H9 (cell line): Measurements from ENCODE around the gene CCL15. TPM values are rescaled to one million over a fixed set of nuclear protein-coding genes. Genes with fewer than 3 reads are reported as not detected.

Source experiments
- DNase-seq: peaks from one replicate; pipeline ENCODE4 v3.0.0-alpha.2; 2017
- H2AFZ ChIP-seq: one replicate; pipeline ENCODE4 v1.6.1; 2013; ENCODE audit warnings: mild to moderate bottlenecking, low read length, control low read depth, moderate library complexity
- H2AK5ac ChIP-seq: 2 replicates; pipeline ENCODE4 v1.6.1; 2013; ENCODE audit warnings: low read length, control low read depth, mixed read lengths; ENCODE audit not compliant: insufficient read length
- H2BK120ac ChIP-seq: one replicate; pipeline ENCODE4 v1.6.1; 2013; ENCODE audit warnings: low read depth, mild to moderate bottlenecking, low read length, control low read depth, inconsistent platforms; ENCODE audit not compliant: poor library complexity, severe bottlenecking
- H2BK12ac ChIP-seq: 2 replicates; pipeline ENCODE4 v1.6.1; 2013; ENCODE audit warnings: low read length, control low read depth, mixed read lengths, low read depth; ENCODE audit not compliant: insufficient read length
- H2BK15ac ChIP-seq: 2 replicates; pipeline ENCODE4 v1.6.1; 2013; ENCODE audit warnings: low read depth, low read length, control low read depth
- H2BK20ac ChIP-seq: one replicate; pipeline ENCODE4 v1.6.1; 2013; ENCODE audit warnings: low read depth, mild to moderate bottlenecking, low read length, control low read depth, inconsistent platforms; ENCODE audit not compliant: poor library complexity, severe bottlenecking
- H2BK5ac ChIP-seq: 2 replicates; pipeline ENCODE4 v1.6.1; 2013; ENCODE audit warnings: low read length, control low read depth, mixed read lengths; ENCODE audit not compliant: insufficient read length
- H3K14ac ChIP-seq: 2 replicates; pipeline ENCODE4 v1.6.1; 2013; ENCODE audit warnings: low read length, control low read depth; ENCODE audit not compliant: insufficient read depth
- H3K18ac ChIP-seq: 2 replicates; pipeline ENCODE4 v1.6.1; 2013; ENCODE audit warnings: low read depth, mild to moderate bottlenecking, mixed read lengths, low read length, control low read depth; ENCODE audit not compliant: insufficient read length
- H3K23ac ChIP-seq: 2 replicates; pipeline ENCODE4 v1.6.1; 2013; ENCODE audit warnings: low read length, control low read depth, mixed read lengths, low read depth; ENCODE audit not compliant: insufficient read length
- H3K23me2 ChIP-seq: 2 replicates; pipeline ENCODE4 v1.6.1; 2013; ENCODE audit warnings: low read depth, mild to moderate bottlenecking, mixed read lengths, low read length, control low read depth; ENCODE audit not compliant: insufficient read length, poor library complexity, severe bottlenecking
- H3K27ac ChIP-seq: 2 replicates; pipeline ENCODE4 v1.5.1; 2013; ENCODE audit warnings: low read length, control low read depth, mixed read lengths, low read depth; ENCODE audit not compliant: insufficient read length
- H3K27me3 ChIP-seq: 2 replicates; pipeline ENCODE4 v1.6.1; 2013; ENCODE audit warnings: low read length, control low read depth, inconsistent platforms; ENCODE audit not compliant: insufficient read depth
- H3K4ac ChIP-seq: 2 replicates; pipeline ENCODE4 v1.6.1; 2013; ENCODE audit warnings: low read depth, mild to moderate bottlenecking, control low read depth, inconsistent platforms, low read length, moderate library complexity
- H3K4me1 ChIP-seq: 2 replicates; pipeline ENCODE4 v1.6.1; 2013; ENCODE audit warnings: low read length, control low read depth, inconsistent platforms; ENCODE audit not compliant: insufficient read depth
- H3K4me2 ChIP-seq: 2 replicates; pipeline ENCODE4 v1.6.1; 2013; ENCODE audit warnings: low read length, control low read depth, mixed read lengths; ENCODE audit not compliant: insufficient read length, insufficient read depth
- H3K56ac ChIP-seq: 2 replicates; pipeline ENCODE4 v1.6.1; 2013; ENCODE audit warnings: low read depth, mild to moderate bottlenecking, mixed read lengths, low read length, control low read depth; ENCODE audit not compliant: insufficient read length
- H3K79me1 ChIP-seq: 2 replicates; pipeline ENCODE4 v1.6.1; 2013; ENCODE audit warnings: low read depth, mild to moderate bottlenecking, moderate library complexity, low read length, control low read depth, inconsistent platforms; ENCODE audit not compliant: insufficient read depth, poor library complexity, severe bottlenecking
- H3K79me2 ChIP-seq: 2 replicates; pipeline ENCODE4 v1.6.1; 2013; ENCODE audit warnings: low read length, control low read depth, inconsistent platforms; ENCODE audit not compliant: insufficient read depth
- H3K9ac ChIP-seq: 2 replicates; pipeline ENCODE4 v1.6.1; 2013; ENCODE audit warnings: low read length, control low read depth, mixed read lengths; ENCODE audit not compliant: insufficient read length; ENCODE audit errors: extremely low read depth
- H3K9me3 ChIP-seq: one replicate; pipeline ENCODE4 v1.6.1; 2013; ENCODE audit warnings: low read depth, low read length, inconsistent platforms; ENCODE audit not compliant: control insufficient read depth
- H3T11ph ChIP-seq: one replicate; pipeline ENCODE4 v1.6.1; 2013; ENCODE audit warnings: mild to moderate bottlenecking, low read length, control low read depth, inconsistent platforms
- H4K20me1 ChIP-seq: one replicate; pipeline ENCODE4 v1.6.1; 2013; ENCODE audit not compliant: control insufficient read depth, insufficient read length, insufficient read depth
- H4K5ac ChIP-seq: 2 replicates; pipeline ENCODE4 v1.6.1; 2013; ENCODE audit warnings: low read depth, mild to moderate bottlenecking, mixed read lengths, low read length, control low read depth; ENCODE audit not compliant: insufficient read length
- H4K8ac ChIP-seq: replicated peaks from 2 replicates; pipeline ENCODE4 v1.6.1; 2013; ENCODE audit warnings: low read length, control low read depth, mixed read lengths, low read depth; ENCODE audit not compliant: insufficient read length
- H4K91ac ChIP-seq: 2 replicates; pipeline ENCODE4 v1.6.1; 2013; ENCODE audit warnings: low read depth, mild to moderate bottlenecking, moderate library complexity, mixed read lengths, low read length, control low read depth; ENCODE audit not compliant: insufficient read length
- H3K27ac Mint-ChIP-seq, 3 experiments: 2 replicates in 2 of 3; 3 replicates in 1 of 3; pipeline ENCODE4 v1.8.0; 2020 to 2021; ENCODE audit warnings: mixed read lengths in 3 of 3, mild to moderate bottlenecking in 1 of 3, moderate library complexity in 1 of 3
- H3K27me3 Mint-ChIP-seq: 2 replicates; pipeline ENCODE4 v1.8.0; 2021; ENCODE audit warnings: low read depth, mild to moderate bottlenecking, moderate library complexity, mixed read lengths
- H3K36me3 Mint-ChIP-seq, 3 experiments: 2 replicates in 2 of 3; 3 replicates in 1 of 3; pipeline ENCODE4 v1.8.0; 2020 to 2021; ENCODE audit warnings: low read depth in 3 of 3, mixed read lengths in 3 of 3; ENCODE audit not compliant: insufficient read depth in 1 of 3
- H3K4me1 Mint-ChIP-seq, 2 experiments: 2 replicates each; pipeline ENCODE4 v1.8.0; 2020; ENCODE audit warnings: mixed read lengths in 2 of 2
- H3K4me3 Mint-ChIP-seq, 2 experiments: 2 replicates in 1 of 2; 3 replicates in 1 of 2; pipeline ENCODE4 v1.8.0; 2020 to 2021; ENCODE audit warnings: mild to moderate bottlenecking in 2 of 2, mixed read lengths in 2 of 2, moderate library complexity in 1 of 2
- H3K9me3 Mint-ChIP-seq, 2 experiments: 2 replicates in 1 of 2; 3 replicates in 1 of 2; pipeline ENCODE4 v1.8.0; 2020; ENCODE audit warnings: mild to moderate bottlenecking in 2 of 2, mixed read lengths in 2 of 2, moderate library complexity in 1 of 2
- CTCF ChIP-seq: fragments of 200-600 bp; sonication (generic); conservative IDR thresholded peaks from 3 replicates; pipeline ENCODE4 v1.8.0; 2021; ENCODE audit warnings: antibody characterized with exemption, mild to moderate bottlenecking
- WGBS: extraction: QIAGEN DNeasy Blood & Tissue Kit; methylation state at CpG from one replicate; pipeline ENCODE4 v1.1.7; 2013; ENCODE audit warnings: missing lambda C conversion rate, low lambda C conversion rate, mixed read lengths; ENCODE audit not compliant: insufficient read length; ENCODE audit errors: extremely low coverage; 5-methylcytosine and 5-hydroxymethylcytosine counted together
- total RNA-seq: library from RNA; stranded (reverse); gene quantifications from 2 replicates; pipeline ENCODE4 v1.2.1, GENCODE V29; 2021

Gene CCL15
- total RNA-seq, 1 experiment from 2014 or later, result not detected

GRCh38 chr17:36036235-36036634 is 34.9 kb upstream of the CCL15 start:
- H4K8ac ChIP-seq, result no peak overlapping the region
- no peak overlapping the region for H3T11ph ChIP-seq
- no peak overlapping the region for H3K23ac ChIP-seq
- H4K91ac ChIP-seq, result no peak overlapping the region
- H2BK120ac ChIP-seq, result no peak overlapping the region
- no peak overlapping the region for H3K4me2 ChIP-seq
- no peak overlapping the region for H3K18ac ChIP-seq
- H3K27ac ChIP-seq, result no peak overlapping the region
- Mint-ChIP-seq H3K9me3 (no peaks in the 10 kb centered on the region), H3K27ac (no peak overlapping the region), H3K27me3 (peaks cover 10% of the 10 kb centered on the region), H3K4me3 (no peak overlapping the region), H3K4me1 (no peaks in the 10 kb centered on the region), H3K36me3 (no peaks in the 10 kb centered on the region)
- WGBS, result no CpG with 5 or more reads among the region's 4 CpGs
- no peak overlapping the region for H2BK5ac ChIP-seq
- no peak overlapping the region for H3K56ac ChIP-seq
- no peak overlapping the region for H2BK15ac ChIP-seq
- no peak for TF ChIP-seq CTCF
- no peak overlapping the region for H2BK20ac ChIP-seq
- H4K5ac ChIP-seq, result no peak overlapping the region
- no peaks in the 10 kb centered on the region for H3K23me2 ChIP-seq
- DNase-seq, result no peak
- H3K27me3 ChIP-seq, result no peaks in the 10 kb centered on the region
- no peak overlapping the region for H3K4ac ChIP-seq
- H3K9me3 ChIP-seq, result no peaks in the 10 kb centered on the region
- no peak overlapping the region for H2AK5ac ChIP-seq
- H3K14ac ChIP-seq, result no peak overlapping the region
- no peak overlapping the region for H3K9ac ChIP-seq
- H3K79me1 ChIP-seq, result no peaks in the 10 kb centered on the region
- no peaks in the 10 kb centered on the region for H3K79me2 ChIP-seq
- no peaks in the 10 kb centered on the region for H3K4me1 ChIP-seq
- H2BK12ac ChIP-seq, result no peak overlapping the region
- H4K20me1 ChIP-seq, result no peaks in the 10 kb centered on the region
- no peak overlapping the region for H2AFZ ChIP-seq
